HG03196 (cell line): ENCODE measurements around the gene ABT1.

Experiments used
- ATAC-seq: cut with Tn5 transposase; IDR thresholded peaks from one replicate; pipeline ENCODE4 v1.9.1; 2021; ENCODE audit not compliant: unreplicated experiment

ABT1 gene

DNA sequence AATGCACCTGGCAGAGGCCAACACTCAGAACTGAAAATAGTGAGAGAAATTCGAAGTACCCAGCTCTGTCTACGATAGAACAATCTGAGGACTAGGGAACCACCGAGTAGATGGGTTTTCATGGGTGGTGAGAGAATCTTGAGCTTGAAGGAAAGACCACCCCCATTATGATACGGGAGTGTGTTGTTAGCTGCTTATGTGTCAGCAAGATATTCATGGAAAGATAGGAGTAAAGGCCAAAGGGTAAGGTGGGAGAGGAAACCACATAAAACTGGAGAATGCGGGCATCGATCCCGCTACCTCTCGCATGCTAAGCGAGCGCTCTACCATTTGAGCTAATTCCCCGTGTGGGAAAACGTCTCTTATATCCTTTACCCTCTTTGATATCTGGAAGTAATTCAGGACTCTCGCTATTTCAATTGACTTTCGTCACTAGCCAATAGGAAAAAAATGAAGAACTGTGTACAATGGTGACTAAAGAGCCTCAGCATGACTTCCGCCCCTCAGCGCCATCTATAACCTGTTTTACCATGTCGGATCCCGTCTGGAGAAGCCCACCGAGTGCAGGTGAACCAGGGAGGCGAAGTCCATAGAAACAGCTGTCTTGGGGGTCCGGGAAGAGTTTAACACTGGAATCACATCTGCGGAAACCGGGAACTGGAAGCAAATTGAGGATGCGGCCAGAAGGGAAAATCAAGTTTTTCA, 25.0 kb upstream of the ABT1 start:
- ATAC-seq: no peak

DNA sequence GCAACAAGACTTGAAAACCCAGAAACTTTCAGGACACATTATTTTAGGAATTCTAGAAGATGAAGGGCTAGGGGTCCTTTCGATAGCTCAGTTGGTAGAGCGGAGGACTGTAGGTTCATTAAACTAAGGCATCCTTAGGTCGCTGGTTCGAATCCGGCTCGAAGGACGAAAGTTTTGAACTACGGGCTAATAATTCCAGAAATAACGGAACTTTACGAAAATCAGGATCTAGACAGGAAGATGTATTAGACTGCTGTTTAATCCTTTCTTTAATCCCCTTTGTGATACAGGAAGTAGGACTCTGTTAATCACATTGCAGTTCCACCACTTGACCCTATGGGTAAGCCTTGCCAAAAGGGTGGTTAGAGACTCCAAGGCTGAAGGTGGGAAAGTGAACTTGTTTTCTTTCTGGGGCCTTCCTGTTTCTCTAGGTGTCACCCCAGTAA, 21.2 kb upstream of the ABT1 start:
- ATAC-seq: no peak

DNA sequence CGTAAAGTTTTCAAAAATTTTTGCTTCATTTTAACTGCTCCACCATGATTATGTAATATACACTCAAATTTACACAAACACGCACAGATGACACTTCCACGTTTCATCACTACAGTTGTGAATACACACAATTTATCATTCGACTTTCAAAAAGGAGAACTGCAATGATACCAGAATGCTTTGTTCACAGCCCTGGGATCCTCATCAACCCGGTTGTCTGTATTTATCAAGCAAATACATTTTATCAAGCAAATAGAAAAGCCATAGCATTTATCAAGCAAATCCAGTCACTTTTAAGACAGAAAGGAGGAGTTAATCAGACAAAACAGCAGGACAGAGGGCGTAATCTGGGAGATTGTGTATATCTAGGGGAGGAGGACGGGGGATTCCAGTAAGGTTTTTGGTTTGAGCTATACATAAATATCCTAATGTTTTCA, 20.3 kb upstream of the ABT1 start:
- ATAC-seq: no peak

DNA sequence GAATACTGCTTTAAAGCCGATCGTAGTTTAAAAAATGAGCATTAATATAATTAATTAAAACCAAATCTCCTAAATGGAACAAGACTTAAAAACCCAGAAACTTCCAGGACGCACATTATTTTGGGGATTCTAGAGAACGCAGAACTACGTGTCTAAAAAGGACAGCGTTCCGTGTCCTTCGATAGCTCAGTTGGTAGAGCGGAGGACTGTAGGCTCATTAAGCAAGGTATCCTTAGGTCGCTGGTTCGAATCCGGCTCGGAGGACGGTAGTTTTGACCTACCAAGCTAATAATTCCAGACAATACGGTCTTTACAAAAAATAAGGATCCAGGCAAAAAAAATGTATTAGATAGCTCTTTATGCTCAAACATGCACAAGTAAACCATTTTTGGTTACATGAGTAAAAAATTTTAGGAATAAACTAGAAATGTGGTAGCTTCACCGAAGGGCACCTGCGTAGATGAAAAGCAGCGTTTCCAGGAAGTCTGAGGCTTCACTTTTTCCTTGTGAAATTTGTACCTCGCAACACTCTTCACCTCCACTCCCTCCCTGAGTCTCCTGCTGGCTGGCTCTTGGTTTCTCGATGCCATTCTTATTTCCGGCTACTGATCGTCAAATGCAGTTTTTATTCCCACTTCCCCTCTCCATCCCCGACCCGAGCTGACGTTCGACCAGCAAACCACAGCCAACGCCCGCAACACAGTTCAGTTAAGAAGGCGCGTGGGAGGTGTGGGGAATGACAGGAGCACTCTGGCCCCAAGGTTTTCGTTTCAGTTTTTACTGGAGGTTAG, 19.6 kb upstream of the ABT1 start:
- no peak for ATAC-seq

DNA sequence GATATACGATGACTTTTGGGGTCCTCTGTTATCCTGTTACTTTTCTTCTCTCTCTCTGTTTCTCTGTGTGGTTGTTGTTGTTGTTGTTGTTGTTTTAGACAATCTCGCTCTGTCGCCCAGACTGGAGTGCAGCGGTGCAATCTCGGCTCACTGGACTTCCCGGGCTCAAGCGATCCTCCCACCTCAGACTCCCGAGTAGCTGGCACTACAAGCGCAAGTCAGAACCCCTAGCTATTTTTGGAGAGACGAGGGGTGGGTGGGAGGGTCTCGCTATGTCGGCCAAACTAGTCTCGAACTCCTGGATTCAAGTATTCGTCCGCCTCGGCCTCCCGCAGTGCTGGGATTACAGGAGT, 19.1 kb upstream of the ABT1 start:
- no peak for ATAC-seq

DNA sequence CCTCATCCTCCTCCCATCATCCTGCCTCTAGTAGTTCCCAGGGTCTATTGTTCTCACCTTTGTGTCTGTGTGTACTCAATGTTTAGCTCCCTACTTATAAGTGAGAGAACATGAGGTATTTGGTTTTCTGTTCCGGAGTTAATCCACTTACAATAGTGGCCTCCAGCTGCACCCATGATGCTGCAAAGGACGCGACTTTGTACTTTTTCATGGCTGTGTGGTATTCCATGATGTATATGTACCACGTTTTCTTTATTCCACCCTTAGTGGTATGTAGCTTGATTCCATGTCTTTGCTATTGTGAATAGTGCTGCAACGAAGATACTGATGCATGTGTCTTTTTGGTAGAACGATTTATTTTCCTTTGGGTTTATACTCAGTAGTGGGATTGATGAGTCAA, 18.5 kb upstream of the ABT1 start:
- ATAC-seq: no peak

DNA sequence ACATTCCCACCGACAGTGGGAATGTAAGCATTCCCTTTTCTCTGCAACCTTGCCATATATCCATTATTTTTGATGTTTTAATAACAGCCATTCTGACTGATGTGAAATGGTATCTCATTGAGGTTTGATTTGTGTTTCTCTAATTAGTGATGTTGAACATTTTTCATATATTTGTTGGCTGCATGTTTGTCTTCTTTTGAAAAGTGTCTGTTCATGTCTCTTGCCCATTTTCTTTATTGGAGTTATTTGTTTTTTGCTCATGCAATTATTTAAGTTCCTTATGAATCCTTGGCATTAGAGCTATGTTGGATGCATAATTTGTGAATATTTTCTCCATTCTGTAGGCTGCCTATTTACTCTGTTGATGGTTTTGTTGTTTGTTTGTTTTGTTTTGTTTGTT, 18.0 kb upstream of the ABT1 start:
- no peak for ATAC-seq

DNA sequence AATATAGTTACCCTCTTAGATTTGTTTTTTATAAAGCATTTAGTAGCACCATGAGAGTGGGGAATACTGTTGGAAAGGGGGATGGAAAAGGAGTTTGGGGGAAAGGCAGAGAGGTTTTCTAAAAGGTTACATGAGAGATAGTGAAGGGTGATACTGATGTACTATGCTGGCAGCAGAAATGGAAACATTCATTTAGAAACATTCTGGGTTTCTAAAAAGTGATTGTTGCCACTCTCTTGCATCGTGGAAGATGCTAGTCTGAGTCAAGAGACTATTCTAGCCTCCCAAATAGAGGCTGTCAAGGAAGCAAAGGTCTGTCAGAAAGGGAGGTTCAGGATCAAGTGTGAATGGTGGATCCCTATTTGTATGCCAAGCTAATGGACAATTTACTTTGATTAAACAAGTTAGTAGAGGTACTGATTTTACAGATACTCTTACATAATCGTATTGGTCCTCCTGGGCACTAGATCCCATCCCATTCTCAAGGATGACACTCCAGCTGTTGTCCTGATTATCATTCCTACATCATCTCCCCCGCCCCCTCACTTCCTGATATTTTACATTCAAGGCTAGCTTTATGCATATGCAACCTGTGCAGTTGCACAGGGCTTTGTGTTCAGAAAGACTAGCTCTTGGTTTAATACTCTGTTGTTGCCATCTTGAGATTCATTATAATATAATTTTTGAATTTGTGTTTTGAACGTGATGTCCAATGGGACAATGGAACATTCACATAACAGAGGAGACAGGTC, 15.4 kb upstream of the ABT1 start:
- no peak for ATAC-seq

DNA sequence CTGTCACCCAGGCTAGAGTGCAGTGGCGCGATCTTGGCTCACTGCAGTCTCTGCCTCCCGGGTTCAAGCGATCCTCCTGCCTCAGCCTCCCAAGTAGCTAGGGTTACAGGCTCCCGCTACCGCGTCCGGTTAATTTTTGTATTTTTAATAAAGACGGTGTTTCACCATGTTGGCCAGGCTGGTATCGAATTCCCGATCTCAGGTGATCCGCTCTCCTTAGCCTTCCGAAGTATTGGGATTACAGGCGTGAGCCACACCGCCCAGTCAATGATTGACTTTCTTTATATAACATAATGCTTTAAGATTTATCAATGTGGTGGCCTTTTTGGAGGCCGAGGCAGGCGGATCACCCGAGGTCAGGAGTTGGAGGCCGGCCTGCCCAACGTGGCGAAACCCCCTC, 7.8 kb upstream of the ABT1 start:
- ATAC-seq: no peak

DNA sequence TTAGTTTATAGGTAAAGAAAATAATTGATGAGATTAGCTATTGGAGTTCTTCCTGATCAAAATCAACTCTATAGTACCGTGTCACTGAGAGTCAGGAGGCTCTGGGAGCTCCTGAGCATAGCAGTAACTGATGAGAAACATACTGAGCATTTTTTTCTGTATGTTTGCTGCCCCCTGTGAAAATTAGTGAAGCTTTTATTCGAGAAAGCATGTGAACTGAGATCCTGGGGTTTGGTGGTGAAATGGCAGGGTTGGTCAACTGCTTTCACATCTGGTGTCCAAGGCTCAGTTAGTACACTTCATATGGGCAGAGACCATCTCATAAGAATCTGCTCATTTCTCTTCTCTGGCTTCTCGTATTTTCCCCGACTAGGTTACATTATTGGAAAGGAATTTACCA, 4.1 kb upstream of the ABT1 start:
- no peak for ATAC-seq

DNA sequence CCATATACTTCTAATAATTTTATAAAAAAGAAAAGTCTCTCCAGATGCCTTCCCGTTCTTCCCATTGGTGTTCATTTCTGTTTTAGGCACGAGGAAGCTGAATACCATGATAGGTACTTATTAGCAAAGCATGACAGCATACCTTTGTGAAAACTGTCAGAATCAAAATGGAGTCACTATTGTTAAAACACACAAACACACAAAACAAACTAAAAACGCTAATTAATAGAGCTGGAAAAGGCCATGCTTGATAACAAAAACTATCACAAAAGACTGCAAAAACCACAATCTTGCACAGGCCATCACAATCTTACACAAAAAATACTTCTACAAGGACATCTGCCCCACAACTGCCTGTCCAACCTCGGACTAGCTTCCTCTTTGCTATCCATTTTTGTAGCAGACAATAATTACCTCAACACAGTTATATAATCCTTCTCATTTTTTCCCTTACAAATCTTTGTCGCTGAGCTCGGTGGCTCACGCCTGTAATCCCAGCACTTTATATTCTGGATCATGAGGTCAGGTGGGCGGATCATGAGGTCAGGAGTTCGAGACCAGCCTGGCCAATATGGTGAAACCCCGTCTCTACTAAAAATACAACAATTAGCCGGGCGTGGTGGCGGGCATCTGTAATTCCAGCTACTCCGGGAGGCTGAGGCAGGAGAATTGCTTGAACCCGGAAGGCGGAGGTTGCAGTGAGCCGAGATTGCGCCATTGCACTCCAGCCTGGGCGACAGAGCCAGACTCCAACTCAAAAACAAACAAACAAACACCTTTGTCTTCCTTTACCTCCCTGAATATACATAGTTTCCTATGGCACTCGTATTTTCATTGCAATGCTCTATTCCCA, 3.2 kb upstream of the ABT1 start:
- ATAC-seq: no peak

DNA sequence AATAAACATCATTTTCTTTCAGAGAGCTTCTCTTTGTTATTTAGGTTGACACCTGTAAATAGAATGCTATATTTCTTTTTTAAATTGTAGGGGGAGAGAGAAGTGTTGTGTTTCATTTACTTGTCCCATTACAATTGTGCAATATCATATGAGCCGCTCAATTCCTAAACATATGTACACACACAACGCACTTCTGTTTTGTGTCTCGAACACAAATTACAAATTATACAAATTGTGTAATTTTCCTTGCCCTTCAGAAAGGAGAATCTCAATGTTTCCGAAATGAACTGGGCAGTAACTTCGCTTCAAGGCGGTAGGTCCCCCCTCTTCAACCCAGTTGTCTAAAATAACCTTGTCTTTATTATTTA, 2.6 kb upstream of the ABT1 start:
- ATAC-seq: no peak

DNA sequence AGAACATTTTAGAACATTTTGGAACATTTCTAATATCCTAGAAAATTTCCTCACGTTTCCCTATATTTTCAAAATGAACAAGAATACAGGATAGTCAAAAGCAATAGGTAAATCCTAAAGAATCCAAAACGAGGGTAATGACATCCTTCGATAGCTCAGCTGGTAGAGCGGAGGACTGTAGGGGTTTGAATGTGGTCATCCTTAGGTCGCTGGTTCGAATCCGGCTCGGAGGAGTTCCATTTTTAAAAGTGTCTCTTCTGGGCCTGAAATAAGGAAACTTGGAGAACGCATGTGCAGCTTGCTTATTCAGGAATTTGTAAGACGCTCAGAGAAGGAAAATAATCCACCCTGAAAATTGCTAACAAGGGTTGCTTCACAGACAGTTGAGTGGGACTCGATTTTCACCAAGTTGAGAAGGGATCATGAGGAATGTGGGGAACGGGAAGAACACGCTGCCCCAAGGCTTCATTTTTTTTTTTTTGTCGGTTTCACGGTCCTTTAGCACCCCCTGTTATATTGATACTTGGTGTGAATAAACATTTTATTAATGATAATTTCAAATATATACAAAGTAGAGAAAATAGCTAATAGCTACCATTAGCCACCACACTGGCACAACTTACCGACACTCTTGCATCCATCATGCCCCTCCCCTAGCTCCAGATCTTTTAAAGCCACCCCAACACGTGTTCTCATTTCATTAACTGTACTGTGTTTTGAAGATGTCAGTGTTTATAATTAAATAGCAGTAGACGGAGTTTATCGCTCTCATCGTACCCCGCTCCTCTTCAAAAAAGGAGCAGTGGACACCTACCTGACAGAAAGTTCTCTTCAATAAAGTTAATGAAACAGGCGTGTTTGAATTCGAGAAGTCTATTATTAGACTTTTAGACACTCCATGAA, 1.8 kb upstream of the ABT1 start:
- no peak for ATAC-seq

DNA sequence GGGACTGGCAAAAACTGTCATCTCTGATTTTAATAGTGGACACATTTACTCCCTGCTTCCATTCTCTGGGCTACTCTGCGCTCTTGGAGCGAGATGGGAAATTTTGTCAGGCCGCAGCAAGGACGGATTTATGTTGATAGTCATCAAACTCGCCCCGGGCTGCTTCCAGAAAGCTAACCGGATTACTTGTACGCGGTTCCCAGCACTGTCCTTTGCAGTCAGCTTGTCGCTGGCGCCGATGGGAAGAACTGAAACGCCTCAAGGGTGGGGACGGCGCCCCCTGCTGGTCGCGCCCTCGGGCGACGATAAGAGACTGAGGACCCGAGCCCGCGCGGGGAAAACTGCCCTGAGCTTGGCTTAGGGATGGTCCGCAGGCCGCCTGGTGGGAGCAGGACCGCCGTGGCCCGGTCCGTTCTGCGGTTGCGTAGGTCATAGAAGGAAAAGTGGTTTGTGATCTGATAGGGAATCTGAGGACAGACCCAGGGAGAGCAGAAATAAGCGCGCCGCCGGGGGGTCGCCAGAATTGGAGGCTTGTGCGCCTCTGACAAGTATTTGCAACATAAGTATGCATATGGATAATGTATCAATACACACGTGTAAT, 984 bp upstream of the ABT1 start:
- peak; percentile 59 for ATAC-seq

DNA sequence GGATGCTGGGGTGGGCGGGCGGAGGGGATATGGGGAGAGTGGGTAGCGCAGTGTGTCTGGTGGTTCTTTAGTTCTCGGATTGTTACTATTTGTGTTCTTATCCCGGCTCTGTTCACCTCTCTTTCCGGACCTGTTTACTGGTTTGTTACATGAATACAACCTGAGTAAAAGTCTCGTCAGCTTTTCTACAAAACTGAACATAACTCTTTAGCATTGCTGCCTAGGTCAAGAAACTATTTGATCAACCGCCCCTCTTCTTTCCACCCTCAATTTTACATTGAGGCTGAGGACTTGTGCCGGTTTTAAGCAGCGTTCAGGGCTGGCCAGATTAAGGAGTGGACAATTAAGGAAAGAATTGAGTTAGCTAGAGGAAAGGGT, 625 bp downstream of the ABT1 start:
- ATAC-seq: no peak

DNA sequence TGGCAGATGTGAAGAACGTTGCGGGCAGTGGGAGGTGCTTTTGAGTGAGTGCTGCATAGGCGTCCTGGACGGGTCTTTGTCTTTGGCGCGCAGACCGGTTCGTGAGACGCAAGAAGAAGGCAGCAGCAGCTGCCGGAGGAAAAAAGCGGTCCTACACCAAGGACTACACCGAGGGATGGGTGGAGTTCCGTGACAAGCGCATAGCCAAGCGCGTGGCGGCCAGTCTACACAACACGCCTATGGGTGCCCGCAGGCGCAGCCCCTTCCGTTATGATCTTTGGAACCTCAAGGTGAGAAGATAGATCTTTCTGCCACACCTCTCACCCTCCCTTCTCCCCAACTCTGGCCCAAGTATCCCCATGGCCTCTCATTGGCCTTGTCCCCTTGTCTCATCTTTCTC, 1.1 kb downstream of the ABT1 start:
- no peak for ATAC-seq

DNA sequence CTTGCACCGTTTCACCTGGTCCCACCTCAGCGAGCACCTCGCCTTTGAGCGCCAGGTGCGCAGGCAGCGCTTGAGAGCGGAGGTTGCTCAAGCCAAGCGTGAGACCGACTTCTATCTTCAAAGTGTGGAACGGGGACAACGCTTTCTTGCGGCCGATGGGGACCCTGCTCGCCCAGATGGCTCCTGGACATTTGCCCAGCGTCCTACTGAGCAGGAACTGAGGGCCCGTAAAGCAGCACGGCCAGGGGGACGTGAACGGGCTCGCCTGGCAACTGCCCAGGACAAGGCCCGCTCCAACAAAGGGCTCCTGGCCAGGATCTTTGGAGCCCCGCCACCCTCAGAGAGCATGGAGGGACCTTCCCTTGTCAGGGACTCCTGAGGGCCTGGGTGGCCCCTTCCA, 1.5 kb downstream of the ABT1 start:
- no peak for ATAC-seq

DNA sequence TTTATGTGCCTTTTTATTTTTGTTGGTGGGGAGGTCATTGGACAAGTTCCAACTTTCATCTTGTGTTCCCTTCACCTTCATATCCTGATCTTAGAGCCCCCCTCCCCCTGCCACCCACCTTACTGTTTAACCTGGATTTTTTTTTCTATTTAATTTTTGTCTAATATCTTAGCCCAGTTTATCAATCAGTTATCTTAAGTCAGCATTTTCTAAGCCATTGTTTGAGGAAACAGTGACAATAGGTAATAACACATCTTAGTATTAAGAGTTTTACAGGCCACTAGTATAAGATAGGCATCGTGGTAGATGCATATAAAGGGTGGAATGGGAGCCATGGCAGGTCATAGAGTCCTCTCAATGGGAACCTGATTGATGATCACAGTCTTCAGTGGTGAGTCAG, 2.4 kb downstream of the ABT1 start:
- ATAC-seq: no peak

DNA sequence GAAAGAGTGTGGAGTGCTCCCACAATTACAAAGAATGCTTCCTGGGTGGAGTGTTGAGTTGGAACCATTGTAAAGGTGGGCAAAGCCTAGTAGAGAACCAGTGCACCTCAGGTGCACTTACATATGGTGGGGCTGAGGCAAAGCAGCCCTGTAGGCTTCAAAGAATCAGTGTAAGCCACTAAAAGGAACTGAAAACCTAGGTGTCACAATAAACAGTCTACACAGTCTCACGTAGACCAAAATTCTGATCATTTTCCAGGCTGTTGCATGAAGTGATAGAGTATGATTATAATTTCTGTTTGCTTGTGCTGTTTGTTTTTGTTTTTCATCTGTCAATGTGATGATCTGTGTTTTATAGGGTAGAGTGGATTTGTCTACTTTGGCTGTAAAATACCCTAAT, 2.8 kb downstream of the ABT1 start:
- ATAC-seq: no peak

DNA sequence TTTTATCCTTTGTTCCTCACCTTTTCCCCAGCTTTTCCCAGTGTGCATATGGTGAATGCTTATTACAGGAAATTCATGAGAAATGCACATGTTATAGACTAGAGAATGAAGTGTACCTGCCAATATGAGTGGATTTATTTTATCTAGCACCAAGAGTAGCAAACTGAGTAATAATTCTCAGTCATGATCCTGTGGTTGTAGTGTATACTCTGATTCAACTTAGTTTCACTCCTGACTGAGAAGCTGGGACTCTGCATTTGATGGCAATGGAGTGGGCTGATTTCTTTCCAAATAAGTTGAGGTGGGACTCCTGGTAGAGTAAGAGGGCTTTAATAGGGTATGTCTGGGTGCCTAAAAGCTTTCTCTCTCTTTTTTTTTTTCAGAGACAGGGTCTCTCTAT, 4.0 kb downstream of the ABT1 start:
- ATAC-seq: no peak
